GM18861 (cell line): ENCODE data around the gene CSNK1G2.

Source experiments
- ATAC-seq: cut with Tn5 transposase; IDR thresholded peaks from one replicate; pipeline ENCODE4 v1.9.1; 2021; ENCODE audit not compliant: unreplicated experiment

Gene CSNK1G2

DNA sequence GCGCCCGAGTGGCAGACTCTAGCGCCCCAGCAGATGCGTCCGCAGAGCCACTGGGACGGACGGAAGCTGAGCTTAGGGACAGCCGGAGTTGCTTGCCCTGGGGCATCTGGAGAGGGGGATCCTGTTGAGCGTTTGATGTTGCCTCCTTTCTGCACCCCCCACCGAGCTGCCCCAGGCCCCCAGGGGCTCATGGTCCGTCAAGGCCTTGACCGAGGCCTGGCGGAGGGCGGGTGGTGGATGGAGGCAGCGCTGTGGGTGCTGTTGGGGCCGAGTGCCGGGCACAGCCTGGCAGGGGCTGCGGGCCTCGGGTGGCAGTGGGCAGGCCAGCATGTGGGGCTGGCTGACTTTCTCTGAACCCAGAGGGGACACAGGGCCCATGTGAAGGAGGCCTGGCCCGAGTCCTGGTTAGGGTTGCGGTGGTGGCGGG, 2.7 kb downstream of the CSNK1G2 start:
- no peak for ATAC-seq

DNA sequence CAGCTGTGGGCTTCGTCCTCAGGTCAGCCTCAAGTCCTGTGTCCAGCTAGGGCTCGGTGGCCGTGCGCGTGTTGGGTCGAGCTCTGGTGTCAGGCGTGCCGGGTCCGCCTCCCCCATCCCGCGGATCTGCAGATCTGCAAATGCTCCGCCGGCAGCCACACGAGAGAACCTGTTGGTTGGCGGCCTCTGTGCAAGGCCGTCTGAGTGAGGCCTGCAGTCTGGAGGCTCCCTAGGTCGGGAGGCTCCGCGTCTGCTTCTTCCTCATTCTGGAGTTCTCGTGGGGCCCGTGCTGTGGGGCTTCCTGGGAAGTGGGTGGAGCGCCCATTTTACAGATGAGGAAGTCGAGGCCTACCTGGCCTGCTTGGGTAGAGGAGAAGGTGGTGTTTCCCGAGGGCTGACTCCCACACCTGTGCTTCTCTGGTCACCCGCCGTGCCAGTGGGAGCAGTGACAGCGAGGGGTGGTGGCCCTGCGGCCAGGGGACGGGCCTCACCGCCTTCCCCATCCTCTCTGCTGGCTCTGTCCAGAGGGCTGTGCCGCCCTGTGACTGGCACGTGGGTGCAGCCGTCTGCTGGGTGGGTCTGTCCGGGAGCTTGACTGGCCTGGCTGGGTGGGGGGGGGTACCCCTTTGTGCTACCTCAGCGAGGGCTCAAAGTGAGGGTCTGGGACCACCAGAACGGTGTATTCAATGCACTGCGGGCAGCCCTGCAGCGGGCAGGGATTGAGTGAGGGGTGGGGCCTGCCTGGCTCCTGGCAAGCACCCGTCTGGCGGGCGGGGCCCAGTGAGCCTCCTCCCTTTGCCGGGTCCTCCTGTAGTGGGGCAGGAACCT, 3.3 kb downstream of the CSNK1G2 start:
- no peak for ATAC-seq

DNA sequence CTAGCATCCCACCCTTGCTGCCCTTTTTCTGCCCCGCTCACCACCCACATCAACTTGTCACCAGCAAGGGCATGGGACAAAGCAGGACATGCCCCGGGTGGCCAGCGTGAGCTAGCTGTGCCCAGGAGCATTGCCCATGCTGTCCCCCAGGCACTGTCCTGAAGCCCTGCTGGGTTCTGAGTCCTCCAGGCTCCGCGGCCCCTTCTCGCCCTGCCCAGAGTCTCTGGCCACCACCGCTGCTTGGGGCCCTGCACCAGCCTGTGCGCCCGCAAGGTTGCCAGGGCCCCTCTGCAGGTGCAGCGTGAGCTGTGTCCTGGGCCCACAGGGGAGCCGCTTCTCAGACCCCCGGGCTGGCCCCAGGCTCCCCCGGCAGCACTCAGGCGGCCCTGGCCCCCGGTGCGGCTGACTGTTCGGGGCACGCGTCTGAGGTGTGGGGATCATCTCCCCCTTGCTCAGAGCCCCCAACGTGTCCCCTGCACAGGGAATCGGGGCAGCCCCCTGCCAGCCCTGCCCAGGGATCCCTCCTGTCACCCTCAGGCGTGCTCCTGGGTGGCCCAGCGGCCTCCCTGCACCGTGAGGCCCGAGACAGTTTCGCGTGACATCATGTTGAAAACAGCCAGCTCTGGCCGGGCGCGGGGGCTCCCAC, 4.1 kb downstream of the CSNK1G2 start:
- no peak for ATAC-seq

DNA sequence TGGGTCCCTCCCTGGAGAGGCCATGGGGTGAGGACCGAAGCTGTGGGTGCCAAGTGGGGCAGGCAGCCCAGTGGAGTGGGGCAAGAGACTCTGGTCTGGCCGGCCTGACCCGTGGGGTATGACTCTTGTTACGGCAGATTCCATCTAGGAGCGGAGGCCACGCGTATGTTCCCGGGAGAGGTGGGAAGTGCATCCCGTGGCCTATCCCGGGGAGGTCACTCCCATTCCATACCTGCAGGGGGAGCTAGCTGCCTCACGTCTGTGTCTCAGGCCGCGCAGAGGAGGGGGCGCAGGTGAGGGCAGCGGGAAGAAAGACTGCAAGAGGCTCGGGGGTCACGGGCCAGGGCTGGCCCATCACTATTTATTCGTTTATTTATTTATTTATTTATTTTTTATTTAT, 4.9 kb downstream of the CSNK1G2 start:
- ATAC-seq = no peak

DNA sequence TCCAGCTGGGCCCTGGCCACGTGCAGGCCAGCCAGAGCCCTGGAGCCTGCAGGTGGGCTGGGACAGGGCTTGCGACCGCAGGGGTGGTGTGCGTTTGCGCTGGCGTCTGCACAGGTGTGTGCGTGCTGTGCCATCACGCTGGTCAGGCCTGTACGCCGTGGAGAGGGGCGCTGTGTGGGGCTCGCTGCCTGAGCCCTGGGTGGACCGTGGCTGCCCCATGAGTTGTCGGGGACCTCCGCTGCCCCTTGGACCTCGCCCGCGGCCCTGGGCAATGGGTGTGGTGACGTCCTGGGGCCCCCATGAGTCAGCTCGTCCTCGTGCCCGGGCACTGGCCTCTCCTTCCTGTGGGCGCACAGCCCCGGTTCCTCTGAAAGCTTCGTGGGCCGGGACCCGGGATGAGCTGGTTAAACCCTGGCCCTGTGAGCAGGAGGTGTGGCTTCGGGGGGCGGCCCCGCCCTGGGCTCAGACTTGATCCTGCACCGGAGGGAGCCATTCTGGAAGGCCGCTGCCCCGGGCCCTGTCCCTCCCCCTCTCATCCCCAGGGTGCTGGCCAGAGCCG, 6.8 kb downstream of the CSNK1G2 start:
- ATAC-seq = no peak

DNA sequence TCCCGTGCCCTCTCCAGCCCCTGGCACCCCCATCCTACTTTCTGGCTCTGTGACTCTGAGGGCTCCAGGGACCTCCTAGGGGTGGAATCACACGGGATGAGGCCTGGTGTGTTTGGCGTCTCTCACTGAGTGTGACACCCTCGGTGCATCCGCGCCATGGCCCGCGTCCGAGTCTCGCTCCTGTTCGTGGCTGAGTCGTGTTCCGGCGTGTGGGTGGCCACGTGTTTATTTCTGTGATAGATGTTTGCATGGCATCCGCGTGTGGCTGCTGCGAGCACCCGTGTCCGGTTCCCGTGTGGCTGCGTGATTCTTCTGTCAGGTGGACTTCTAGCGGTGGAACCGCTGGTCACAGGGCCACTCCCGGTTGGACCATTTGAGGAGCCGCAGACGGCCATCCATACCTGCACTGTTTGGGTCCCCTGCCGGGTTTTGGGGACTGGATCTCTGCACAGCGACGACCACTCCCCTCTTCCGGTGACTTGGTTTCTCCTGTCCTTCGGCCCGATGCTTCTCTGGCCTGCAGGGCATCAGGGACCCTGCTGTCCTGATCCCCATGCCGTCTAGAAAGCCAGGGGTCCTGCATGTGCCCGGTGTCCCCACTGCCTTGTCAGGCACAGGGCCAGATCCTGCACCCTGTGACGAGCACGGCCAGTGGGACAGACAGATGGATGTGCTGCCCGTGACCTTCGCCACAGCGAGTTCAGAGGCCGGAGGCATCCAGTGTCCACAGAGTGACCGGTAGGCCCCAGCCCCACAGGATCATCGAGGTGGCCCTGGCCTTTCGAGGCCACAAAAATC, 8.5 kb downstream of the CSNK1G2 start:
- no peak for ATAC-seq

- ATAC-seq = no peak
Observed at GRCh38 chr19:1950640-1951039, 9.7 kb downstream of the CSNK1G2 start.

- no peak for ATAC-seq
Observed at GRCh38 chr19:1952635-1953034, 11.7 kb downstream of the CSNK1G2 start.

DNA sequence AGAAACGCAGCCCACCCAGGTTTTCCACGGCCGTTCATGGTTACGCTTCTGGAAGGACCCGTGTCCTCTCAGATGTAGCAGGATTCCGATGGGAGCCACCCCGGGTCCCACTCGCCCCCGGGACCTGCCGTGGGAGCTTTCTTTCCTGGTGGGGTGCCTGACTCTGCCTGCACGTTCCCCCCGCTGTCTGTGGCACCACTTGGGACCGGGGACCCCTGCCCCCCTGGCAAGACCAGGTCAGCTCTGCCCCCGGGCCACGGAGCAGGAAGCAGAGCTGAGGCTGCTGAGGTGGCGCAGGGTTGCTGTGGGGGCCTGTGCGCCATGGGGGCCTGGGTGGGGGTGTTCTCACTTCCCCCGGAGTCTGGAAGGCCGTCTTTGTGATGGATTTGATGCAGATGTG, 12.1 kb downstream of the CSNK1G2 start:
- no peak for ATAC-seq

GRCh38 chr19:1953441-1954094, 12.6 kb downstream of the CSNK1G2 start:
- no peak for ATAC-seq

GRCh38 chr19:1954532-1954933, 13.6 kb downstream of the CSNK1G2 start:
- no peak for ATAC-seq

GRCh38 chr19:1955171-1956121, 14.5 kb downstream of the CSNK1G2 start:
- ATAC-seq = no peak

DNA sequence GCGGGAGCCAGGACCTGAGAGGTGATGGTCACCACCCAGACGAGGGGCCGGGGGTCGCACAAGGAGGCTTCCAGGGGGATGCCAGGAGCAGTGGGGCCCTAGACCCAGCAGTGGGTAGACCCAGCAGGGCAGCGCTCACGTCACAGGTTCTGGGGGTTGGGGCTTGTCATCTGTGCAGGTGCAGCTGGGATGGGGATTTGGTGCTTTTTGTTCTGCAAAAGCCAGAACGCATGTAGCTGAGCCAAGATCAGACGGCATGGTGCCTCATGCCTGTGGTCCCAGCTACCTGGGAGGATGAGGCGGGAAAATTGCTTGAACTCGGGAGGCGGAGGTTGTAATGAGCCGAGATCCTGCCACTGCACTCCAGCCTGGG, 15.1 kb downstream of the CSNK1G2 start:
- no peak for ATAC-seq

- ATAC-seq = no peak
Observed at GRCh38 chr19:1956868-1957492, 16.0 kb downstream of the CSNK1G2 start.

- ATAC-seq = no peak
Observed at GRCh38 chr19:1957562-1958248, 16.7 kb downstream of the CSNK1G2 start.

GRCh38 chr19:1959928-1960589, 19.1 kb downstream of the CSNK1G2 start:
- no peak for ATAC-seq

- ATAC-seq = no peak
Observed at GRCh38 chr19:1961000-1961883, 20.3 kb downstream of the CSNK1G2 start.
